IMR-90 (cell line): ENCODE results near the gene SMIM21. TPM values are rescaled to one million over a fixed set of nuclear protein-coding genes. Genes with fewer than 3 reads are reported as not detected.

Source experiments
- ATAC-seq: fragments of 200-7000 bp; cut with Tn5 transposase; 2 replicates; pipeline ENCODE4 v1.9.1; 2020; ENCODE audit warnings: low read depth, mild to moderate bottlenecking, moderate library complexity
- BruUV-seq: library from RNA; stranded (reverse); fragments of 400-500 nt; replicated peaks from 2 replicates; lab custom pipeline; 2021; lab: Mats Ljungman, UMichigan
- CTCF ChIA-PET: fragments of 300-600 bp; formaldehyde crosslinking; extraction: SDS; loops from one replicate; lab custom pipeline; 2021; ENCODE audit warnings: antibody characterized with exemption; lab: Yijun Ruan, JAX
- POLR2A ChIA-PET: fragments of 300-600 bp; sonication (Branson Sonifier 250); formaldehyde crosslinking; loops from one replicate; lab custom pipeline; 2022; ENCODE audit warnings: antibody characterized with exemption; ENCODE audit not compliant: unreplicated experiment; lab: Charles Lee
- DNase-seq: peaks from one replicate; pipeline ENCODE4 v3.0.0; 2013
- H2AFZ ChIP-seq: replicated peaks from 2 replicates; pipeline ENCODE3; 2013; ENCODE audit warnings: low read length, mild to moderate bottlenecking; ENCODE audit not compliant: poor library complexity
- H2AK5ac ChIP-seq: 2 replicates; pipeline ENCODE4 v1.6.1; 2013; ENCODE audit warnings: low read depth, low read length, inconsistent platforms
- H2AK9ac ChIP-seq: replicated peaks from 2 replicates; pipeline ENCODE3; 2013; ENCODE audit warnings: mild to moderate bottlenecking, low read depth, low read length, moderate library complexity; ENCODE audit not compliant: poor library complexity
- H2BK120ac ChIP-seq: 2 replicates; pipeline ENCODE4 v1.6.1; 2013; ENCODE audit warnings: low read depth, low read length, inconsistent platforms
- H2BK15ac ChIP-seq: 3 replicates; pipeline ENCODE4 v1.6.1; 2013; ENCODE audit warnings: low read depth, low read length, inconsistent platforms
- H2BK20ac ChIP-seq: 2 replicates; pipeline ENCODE4 v1.6.1; 2013; ENCODE audit warnings: low read depth, mild to moderate bottlenecking, inconsistent platforms, low read length, moderate library complexity
- H2BK5ac ChIP-seq: 2 replicates; pipeline ENCODE4 v1.6.1; 2013; ENCODE audit warnings: mild to moderate bottlenecking, low read depth, low read length, inconsistent platforms; ENCODE audit not compliant: poor library complexity, severe bottlenecking
- H3K14ac ChIP-seq: replicated peaks from 2 replicates; pipeline ENCODE4 v1.6.1; 2013; ENCODE audit warnings: low read depth, low read length, inconsistent platforms
- H3K18ac ChIP-seq: 2 replicates; pipeline ENCODE4 v1.6.1; 2013; ENCODE audit warnings: low read depth, low read length, control low read depth
- H3K23ac ChIP-seq: 2 replicates; pipeline ENCODE4 v1.6.1; 2013; ENCODE audit warnings: low read depth, low read length, inconsistent platforms
- H3K27ac ChIP-seq: 2 replicates; pipeline ENCODE4 v1.5.1; 2013; ENCODE audit warnings: mild to moderate bottlenecking, control low read depth, low read length; ENCODE audit not compliant: insufficient read depth
- H3K27me3 ChIP-seq: 2 replicates; pipeline ENCODE4 v1.6.1; 2013; ENCODE audit warnings: low read length; ENCODE audit not compliant: control insufficient read depth, insufficient read depth
- H3K36me3 ChIP-seq: 2 replicates; pipeline ENCODE4 v1.6.1; 2013; ENCODE audit warnings: low read length, mixed read lengths; ENCODE audit not compliant: control insufficient read depth, insufficient read depth
- H3K4ac ChIP-seq: 2 replicates; pipeline ENCODE4 v1.6.1; 2013; ENCODE audit warnings: low read depth, low read length, inconsistent platforms
- H3K4me1 ChIP-seq: 2 replicates; pipeline ENCODE4 v1.6.1; 2013; ENCODE audit warnings: low read length, mixed read lengths; ENCODE audit not compliant: control insufficient read depth, insufficient read depth
- H3K4me2 ChIP-seq: 2 replicates; pipeline ENCODE4 v1.6.1; 2013; ENCODE audit warnings: low read depth, mild to moderate bottlenecking, control low read depth, low read length, moderate library complexity
- H3K4me3 ChIP-seq: 2 replicates; pipeline ENCODE4 v1.5.1; 2013; ENCODE audit warnings: low read depth, mild to moderate bottlenecking, control low read depth, low read length, moderate library complexity; ENCODE audit not compliant: insufficient read depth
- H3K56ac ChIP-seq: 2 replicates; pipeline ENCODE4 v1.6.1; 2013; ENCODE audit warnings: low read length, inconsistent platforms; ENCODE audit not compliant: insufficient read depth; ENCODE audit errors: extremely low read depth
- H3K79me1 ChIP-seq, 2 experiments: 2 replicates each; pipeline ENCODE4 v1.6.1; 2013; ENCODE audit warnings: low read length in 2 of 2, inconsistent platforms in 1 of 2, low read depth in 1 of 2
- H3K9ac ChIP-seq: 2 replicates; pipeline ENCODE4 v1.6.1; 2013; ENCODE audit warnings: low read depth, low read length, control low read depth
- H3K9me1 ChIP-seq: 2 replicates; pipeline ENCODE4 v1.6.1; 2013; ENCODE audit warnings: low read length, inconsistent platforms; ENCODE audit not compliant: insufficient read depth
- H3K9me3 ChIP-seq: 2 replicates; pipeline ENCODE4 v1.6.1; 2013; ENCODE audit warnings: low read length; ENCODE audit not compliant: control insufficient read depth, insufficient read depth
- H4K20me1 ChIP-seq: 2 replicates; pipeline ENCODE4 v1.6.1; 2013; ENCODE audit warnings: low read length, inconsistent platforms; ENCODE audit not compliant: insufficient read depth
- H4K5ac ChIP-seq: 2 replicates; pipeline ENCODE4 v1.6.1; 2013; ENCODE audit warnings: mild to moderate bottlenecking, low read depth, low read length, control low read depth
- H4K8ac ChIP-seq, 2 experiments: 2 replicates each; pipeline ENCODE4 v1.6.1; 2013; ENCODE audit warnings: low read depth in 2 of 2, low read length in 2 of 2, control low read depth in 1 of 2, inconsistent platforms in 1 of 2
- H4K91ac ChIP-seq: 2 replicates; pipeline ENCODE4 v1.6.1; 2013; ENCODE audit warnings: low read depth, low read length, inconsistent platforms; ENCODE audit not compliant: insufficient read depth
- BHLHE40 ChIP-seq: fragments of 150-350 bp; IDR thresholded peaks from 2 replicates; pipeline ENCODE4 v1.6.1; 2016; ENCODE audit warnings: mild to moderate bottlenecking, low read depth, low read length
- CEBPB ChIP-seq: IDR thresholded peaks from 2 replicates; pipeline ENCODE4 v1.6.1; 2012; ENCODE audit warnings: low read depth, low read length, improper control_type of control experiment
- ELK1 ChIP-seq: fragments of 150-350 bp; IDR thresholded peaks from 2 replicates; pipeline ENCODE4 v1.6.1; 2016; ENCODE audit warnings: low read depth, mild to moderate bottlenecking, low read length, moderate library complexity, borderline replicate concordance
- FOS ChIP-seq: fragments of 150-350 bp; IDR thresholded peaks from 2 replicates; pipeline ENCODE4 v1.6.1; 2016; ENCODE audit warnings: low read depth, low read length
- MAFK ChIP-seq: IDR thresholded peaks from 2 replicates; pipeline ENCODE4 v1.6.1; 2012; ENCODE audit warnings: low read depth, low read length, improper control_type of control experiment
- MAZ ChIP-seq: IDR thresholded peaks from 2 replicates; pipeline ENCODE4 v1.6.1; 2012; ENCODE audit warnings: low read depth, mild to moderate bottlenecking, low read length, improper control_type of control experiment, moderate library complexity, borderline replicate concordance
- POLR2A ChIP-seq: IDR thresholded peaks from 2 replicates; pipeline ENCODE4 v1.6.1; 2012; ENCODE audit warnings: mild to moderate bottlenecking, low read depth, low read length
- RAD21 ChIP-seq: IDR thresholded peaks from 2 replicates; pipeline ENCODE4 v1.6.1; 2012; ENCODE audit warnings: low read length, improper control_type of control experiment
- RFX5 ChIP-seq: IDR thresholded peaks from 2 replicates; pipeline ENCODE4 v1.8.0; 2012; ENCODE audit warnings: low read depth, mild to moderate bottlenecking, low read length, moderate library complexity
- SMC3 ChIP-seq: fragments of 150-350 bp; IDR thresholded peaks from 2 replicates; pipeline ENCODE4 v1.6.1; 2016; ENCODE audit warnings: low read depth, mild to moderate bottlenecking, antibody characterized with exemption, low read length, moderate library complexity
- WGBS, 2 experiments: methylation state at CpG; one replicate each; pipeline versions ENCODE4 v1.1.5 to v1.1.7; 2013; ENCODE audit warnings: missing lambda C conversion rate in 2 of 2; ENCODE audit not compliant: insufficient read length in 1 of 2; ENCODE audit errors: extremely low coverage in 2 of 2; 5-methylcytosine and 5-hydroxymethylcytosine counted together
- dilution Hi-C: fragments of 300-500 bp; cut with HindIII; formaldehyde crosslinking; loops from one replicate; pipeline ENCODE4 v1.14.3; 2018; ENCODE audit warnings: low sequenced_read_pairs; ENCODE audit not compliant: unreplicated experiment
- in situ Hi-C: fragments of 300-500 bp; cut with MboI; formaldehyde crosslinking; loops from 3 replicates; pipeline ENCODE4 v1.14.3; 2019; ENCODE audit warnings: low sequenced_read_pairs, inconsistent platforms, mixed read lengths
- intact Hi-C: fragments of 100-400 bp; cut with micrococcal nuclease; formaldehyde crosslinking; loops from 2 replicates; pipeline ENCODE4 v1.10.0; 2022
- polyA plus RNA-seq, 3 experiments: library from polyadenylated mRNA; depleted of rRNA; stranded (reverse); fragments of >200 nt; gene quantifications; 2 replicates each; pipeline ENCODE4 v1.2.3, GENCODE V29; 2012; ENCODE audit warnings: low replicate concordance in 1 of 3
- total RNA-seq: library from RNA; depleted of rRNA; stranded (reverse); fragments of >200 nt; gene quantifications from 2 replicates; pipeline ENCODE4 v1.2.3, GENCODE V29; 2012
- TF ChIP-seq, protein P1 (sequence below): conservative IDR thresholded peaks from 2 replicates; pipeline ENCODE4 v1.5.1; 2012; ENCODE audit warnings: mild to moderate bottlenecking, low read depth, low read length, improper control_type of control experiment
- TF ChIP-seq, protein P2 (sequence below): fragments of 150-350 bp; IDR thresholded peaks from 2 replicates; pipeline ENCODE4 v1.6.1; 2017; ENCODE audit warnings: mild to moderate bottlenecking, antibody characterized with exemption, low read length, low read depth

Gene SMIM21
- total and polyA plus RNA-seq, 2 of the 4 experiments (the other 2 are of a cell fraction): not detected

DNA sequence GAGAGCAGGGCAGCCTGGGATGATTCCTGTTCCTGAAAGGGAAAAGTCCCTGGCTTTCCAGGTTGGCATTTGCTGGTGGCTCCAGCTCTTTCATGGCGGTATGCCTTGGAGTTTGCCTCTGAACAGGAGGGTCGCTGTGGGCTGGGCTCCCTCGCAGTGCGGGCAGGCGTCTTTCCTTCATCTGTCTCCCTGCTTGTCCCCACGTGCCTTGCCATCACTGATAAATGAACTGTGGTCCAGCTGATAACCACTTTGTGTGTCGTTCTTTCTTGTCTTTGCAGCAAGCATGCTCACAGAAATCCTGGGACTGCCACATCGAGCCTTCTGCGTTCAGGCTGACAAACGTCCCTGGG lies 35.3 kb downstream of the SMIM21 start:
- Histone ChIP-seq H2AK5ac (no peak overlapping the region), H3K4me3 (no peak overlapping the region), H4K91ac (no peak overlapping the region), H3K14ac (no peak overlapping the region), H3K79me1 (no peaks in the 10 kb centered on the region), H3K56ac (no peak overlapping the region), H4K20me1 (no peaks in the 10 kb centered on the region), H3K4me2 (no peak overlapping the region), H4K5ac (no peak overlapping the region), H3K9me1 (no peaks in the 10 kb centered on the region), H2AK9ac (no peak overlapping the region), H3K4ac (no peak overlapping the region), H3K4me1 (no peaks in the 10 kb centered on the region), H3K27ac (no peak overlapping the region), H4K8ac (no peak overlapping the region), H2BK120ac (no peak overlapping the region), H2AFZ (peak overlapping the region; percentile 8), H3K9ac (no peak overlapping the region), H2BK15ac (no peak overlapping the region), H3K27me3 (peaks cover 27% of the 10 kb centered on the region), H3K18ac (no peak overlapping the region), H3K36me3 (no peaks in the 10 kb centered on the region), H2BK20ac (no peak overlapping the region), H2BK5ac (no peak overlapping the region), H3K23ac (no peak overlapping the region), H3K9me3 (no peaks in the 10 kb centered on the region)
- intact Hi-C loops (no loop called here), in situ Hi-C loops (no loop called here), dilution Hi-C loops (no loop called here)
- ChIA-PET CTCF (no interaction called here), POLR2A (no interaction called here)
- BruUV-seq: no TSS peak
- no peak for DNase-seq
- TF ChIP-seq BHLHE40: no peak
- TF ChIP-seq ELK1: no peak
- no peak for TF ChIP-seq MAFK
- no peak for TF ChIP-seq SMC3
- TF ChIP-seq CEBPB: no peak
- TF ChIP-seq, protein P1, sequence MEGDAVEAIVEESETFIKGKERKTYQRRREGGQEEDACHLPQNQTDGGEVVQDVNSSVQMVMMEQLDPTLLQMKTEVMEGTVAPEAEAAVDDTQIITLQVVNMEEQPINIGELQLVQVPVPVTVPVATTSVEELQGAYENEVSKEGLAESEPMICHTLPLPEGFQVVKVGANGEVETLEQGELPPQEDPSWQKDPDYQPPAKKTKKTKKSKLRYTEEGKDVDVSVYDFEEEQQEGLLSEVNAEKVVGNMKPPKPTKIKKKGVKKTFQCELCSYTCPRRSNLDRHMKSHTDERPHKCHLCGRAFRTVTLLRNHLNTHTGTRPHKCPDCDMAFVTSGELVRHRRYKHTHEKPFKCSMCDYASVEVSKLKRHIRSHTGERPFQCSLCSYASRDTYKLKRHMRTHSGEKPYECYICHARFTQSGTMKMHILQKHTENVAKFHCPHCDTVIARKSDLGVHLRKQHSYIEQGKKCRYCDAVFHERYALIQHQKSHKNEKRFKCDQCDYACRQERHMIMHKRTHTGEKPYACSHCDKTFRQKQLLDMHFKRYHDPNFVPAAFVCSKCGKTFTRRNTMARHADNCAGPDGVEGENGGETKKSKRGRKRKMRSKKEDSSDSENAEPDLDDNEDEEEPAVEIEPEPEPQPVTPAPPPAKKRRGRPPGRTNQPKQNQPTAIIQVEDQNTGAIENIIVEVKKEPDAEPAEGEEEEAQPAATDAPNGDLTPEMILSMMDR: no peak
- no peak for TF ChIP-seq POLR2A
- no peak for TF ChIP-seq RAD21
- TF ChIP-seq, protein P2, sequence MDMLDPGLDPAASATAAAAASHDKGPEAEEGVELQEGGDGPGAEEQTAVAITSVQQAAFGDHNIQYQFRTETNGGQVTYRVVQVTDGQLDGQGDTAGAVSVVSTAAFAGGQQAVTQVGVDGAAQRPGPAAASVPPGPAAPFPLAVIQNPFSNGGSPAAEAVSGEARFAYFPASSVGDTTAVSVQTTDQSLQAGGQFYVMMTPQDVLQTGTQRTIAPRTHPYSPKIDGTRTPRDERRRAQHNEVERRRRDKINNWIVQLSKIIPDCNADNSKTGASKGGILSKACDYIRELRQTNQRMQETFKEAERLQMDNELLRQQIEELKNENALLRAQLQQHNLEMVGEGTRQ: no peak
- no peak for TF ChIP-seq FOS
- no peak for TF ChIP-seq RFX5
- no peak for TF ChIP-seq MAZ
- ATAC-seq: no peak
- 45% methylated on average over 7 of the region's 10 CpGs; no CpG with 5 or more reads in 1 of the 2 experiments for WGBS, 2 experiments
